DMS 273 treated with DMSO at 0.1 percent for 48 hours (cell line): ENCODE data around the gene TLE2.
"Not testable (repeated sequence)": the region's sequence is repeated elsewhere in the genome, so short reads cannot be mapped to it uniquely, and the experiment has no call there.

Experiments
- DNase-seq: peaks from one replicate; lab custom pipeline; 2025; lab: John Stamatoyannopoulos, UW

TLE2 gene

DNA sequence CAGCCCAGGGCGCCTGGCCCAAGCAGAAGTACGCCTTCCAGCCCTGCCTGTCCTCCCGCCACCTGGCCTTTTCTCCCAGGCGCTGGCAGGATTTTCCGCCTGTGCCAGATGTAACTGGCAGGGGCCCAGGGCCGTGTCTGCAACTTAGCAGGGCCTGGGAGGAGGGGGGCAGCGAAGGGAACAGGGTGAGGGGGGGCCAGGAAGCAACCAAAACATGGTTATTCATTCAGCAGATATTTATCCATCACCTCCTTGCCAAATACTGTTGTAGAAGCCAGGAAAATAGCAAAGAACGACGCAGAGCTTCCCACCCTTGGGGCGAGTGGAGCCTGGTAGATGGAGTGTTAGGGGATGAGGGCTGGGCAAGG, 46.1 kb downstream of the TLE2 start:
- DNase-seq = peak; percentile 73

GRCh38 chr19:2982561-2982960, 46.5 kb downstream of the TLE2 start:
- no peak for DNase-seq

- DNase-seq = no peak
These were observed 47.2 kb downstream of the TLE2 start for GRCh38 chr19:2981898-2982297.

DNA sequence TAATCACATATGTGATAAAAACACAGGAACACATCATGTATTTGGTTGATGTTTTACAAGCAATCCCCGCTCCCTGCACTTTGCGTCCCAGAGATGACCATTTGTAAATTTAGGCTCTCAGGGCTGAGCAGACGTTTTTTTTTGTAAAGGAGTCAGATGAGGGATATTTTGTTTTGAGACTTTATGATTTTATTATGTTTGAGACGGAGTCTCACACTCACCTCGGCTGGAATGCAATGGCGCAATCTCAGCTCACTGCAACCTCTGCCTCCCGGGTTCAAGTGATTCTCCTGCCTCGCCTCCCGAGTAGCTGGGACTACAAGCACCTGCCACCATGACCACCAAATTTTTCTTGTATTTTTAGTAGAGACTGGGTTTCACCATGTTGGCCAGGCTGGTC, 50.3 kb downstream of the TLE2 start:
- DNase-seq = no peak

- no peak for DNase-seq
These were observed 50.8 kb downstream of the TLE2 start for GRCh38 chr19:2978166-2978767.

DNA sequence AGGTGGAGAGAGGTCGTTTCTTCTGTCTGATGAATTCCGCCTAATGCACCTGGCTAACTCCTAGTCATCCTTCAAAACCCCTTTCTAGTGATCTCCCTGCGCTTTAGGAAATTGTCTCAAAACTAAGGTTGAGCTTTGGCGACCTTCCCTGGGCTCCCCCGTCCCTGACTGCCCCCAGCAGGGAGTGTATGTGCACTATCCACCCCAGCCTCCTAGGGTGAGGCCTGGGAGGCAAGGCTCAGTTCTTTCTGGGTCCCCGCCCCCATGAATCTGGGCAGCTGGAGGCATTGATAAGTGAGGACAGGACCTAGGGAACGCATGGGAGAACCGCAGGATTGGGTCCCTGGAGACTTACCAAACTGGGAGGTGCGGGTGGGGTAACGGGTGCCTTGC, 51.3 kb downstream of the TLE2 start:
- DNase-seq = no peak

GRCh38 chr19:2977001-2977745, 51.9 kb downstream of the TLE2 start, which contains the start of gene TLE6:
TLE6 (plus strand) TSS chr19:2977564; CDS start chr19:2978234, 670 bp downstream.
- DNase-seq = peak; percentile 90

- no peak for DNase-seq
These were observed 52.5 kb downstream of the TLE2 start for GRCh38 chr19:2976609-2977000.

DNA sequence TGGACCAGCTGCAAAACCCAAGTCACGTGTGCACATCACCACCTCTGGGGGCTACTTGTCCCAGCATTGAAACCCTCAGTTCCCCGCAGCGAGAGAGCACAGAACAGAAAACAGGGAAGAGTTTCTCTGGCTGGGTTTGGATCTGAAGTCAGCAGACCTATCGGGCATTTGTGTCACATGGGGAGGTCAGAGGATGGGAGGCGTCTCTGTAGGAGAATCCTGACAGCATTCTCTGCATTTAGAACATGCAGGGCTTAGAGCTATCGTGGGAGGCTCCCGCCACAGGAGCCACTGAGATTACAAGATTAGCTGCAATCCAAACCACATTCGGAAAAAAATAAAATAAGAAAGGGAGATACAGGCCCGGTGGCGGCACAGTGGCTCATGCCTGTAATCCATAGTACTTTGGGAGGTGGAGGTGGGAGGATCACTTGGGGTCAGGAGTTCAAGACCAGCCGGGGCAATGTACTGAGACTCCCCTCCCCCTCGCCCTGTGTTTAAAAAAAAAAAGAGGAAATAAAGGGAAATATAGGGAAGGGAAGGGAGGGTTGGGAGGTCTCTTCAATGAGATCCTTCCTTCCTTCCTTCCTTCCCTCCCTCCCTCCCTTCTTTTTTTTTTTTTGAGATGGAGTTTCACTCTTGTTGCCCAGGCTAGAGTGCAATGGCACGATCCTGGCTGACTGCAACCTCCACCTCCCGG, 54.6 kb downstream of the TLE2 start:
- no peak for DNase-seq

DNA sequence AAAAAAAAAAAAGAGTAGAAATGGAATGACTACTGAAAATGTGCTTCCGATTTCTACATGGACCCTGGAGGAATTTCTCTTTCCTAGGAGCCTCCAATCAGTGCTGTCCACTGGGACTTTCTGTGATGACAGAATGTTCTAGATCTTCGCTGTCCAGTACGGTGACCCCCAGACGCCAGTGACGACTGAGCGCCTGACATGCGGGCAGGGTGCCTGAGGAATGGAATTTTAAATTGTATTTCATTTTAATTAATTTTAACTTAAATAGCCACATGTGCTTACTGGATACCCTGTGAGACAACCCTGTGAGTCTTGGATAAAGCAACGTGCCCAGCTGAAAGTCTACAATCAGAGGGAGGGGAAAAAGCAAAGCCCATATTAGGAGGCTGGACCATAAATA, 55.9 kb downstream of the TLE2 start:
- no peak for DNase-seq

- no peak for DNase-seq
These were observed 58.8 kb downstream of the TLE2 start for GRCh38 chr19:2970201-2970835.

DNA sequence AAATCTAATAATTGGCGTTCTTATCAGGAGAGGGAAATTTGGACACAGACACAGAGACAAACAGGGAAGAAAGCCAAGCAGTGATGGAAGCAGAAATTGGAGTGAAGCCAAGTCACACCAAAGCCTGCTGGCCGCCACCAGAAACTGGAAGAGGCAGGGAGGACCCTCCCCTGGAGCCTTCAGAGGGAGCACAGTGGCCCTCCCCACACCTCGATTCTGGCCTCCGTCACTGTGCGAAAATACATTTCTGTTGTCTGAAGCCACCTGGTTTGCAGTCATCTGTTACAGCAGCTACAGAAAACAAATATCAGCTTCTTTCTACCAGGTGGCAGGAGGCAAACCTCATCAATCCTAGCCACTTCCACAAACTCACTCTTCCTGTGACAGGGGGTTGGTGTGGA, 60.0 kb downstream of the TLE2 start:
- peak; percentile 63 for DNase-seq

- DNase-seq = no peak
These were observed 61.1 kb downstream of the TLE2 start for GRCh38 chr19:2967972-2968371.

GRCh38 chr19:2964874-2965273, 64.2 kb downstream of the TLE2 start:
- DNase-seq = no peak

DNA sequence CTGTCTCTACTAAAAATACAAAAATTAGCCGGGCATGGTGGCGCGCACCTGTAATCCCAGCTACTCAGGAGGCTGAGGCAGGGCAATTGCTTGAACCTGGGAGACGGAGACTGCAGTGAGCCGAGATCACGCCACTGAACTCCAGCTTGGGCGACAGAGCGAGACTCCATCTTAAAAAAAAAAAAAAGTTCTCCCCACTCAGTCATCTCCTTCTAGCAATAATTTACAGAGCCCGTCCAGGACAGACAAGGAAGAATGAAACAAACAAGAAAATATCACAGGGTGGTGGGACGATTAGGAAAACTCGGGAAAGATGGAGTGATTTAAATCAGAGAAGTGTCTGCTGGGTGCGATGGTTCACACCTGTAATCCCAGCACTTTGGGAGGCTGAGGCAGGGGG, 65.4 kb downstream of the TLE2 start:
- DNase-seq = not testable (repeated sequence)

DNA sequence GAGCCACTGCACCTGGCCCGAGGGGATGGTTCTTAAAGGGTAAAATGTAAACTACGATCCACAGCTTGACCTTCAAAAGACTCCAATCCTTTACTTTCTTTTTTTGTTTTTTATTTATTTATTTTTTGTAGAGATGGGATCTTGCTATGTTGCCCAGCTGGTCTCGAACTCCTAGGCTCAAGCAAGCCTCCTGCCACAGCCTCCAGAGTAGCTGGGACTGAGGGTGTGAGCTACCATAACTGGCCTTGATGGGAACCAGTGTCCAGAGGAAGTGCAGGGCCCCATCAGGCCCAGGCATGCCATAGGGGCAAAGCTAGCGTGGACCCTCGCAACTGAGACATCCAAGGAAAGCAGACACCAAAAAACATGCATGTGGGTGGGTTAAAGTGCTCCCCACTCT, 66.0 kb downstream of the TLE2 start:
- no peak for DNase-seq

GRCh38 chr19:2962018-2962670, 66.9 kb downstream of the TLE2 start:
- peak; percentile 26 for DNase-seq

DNA sequence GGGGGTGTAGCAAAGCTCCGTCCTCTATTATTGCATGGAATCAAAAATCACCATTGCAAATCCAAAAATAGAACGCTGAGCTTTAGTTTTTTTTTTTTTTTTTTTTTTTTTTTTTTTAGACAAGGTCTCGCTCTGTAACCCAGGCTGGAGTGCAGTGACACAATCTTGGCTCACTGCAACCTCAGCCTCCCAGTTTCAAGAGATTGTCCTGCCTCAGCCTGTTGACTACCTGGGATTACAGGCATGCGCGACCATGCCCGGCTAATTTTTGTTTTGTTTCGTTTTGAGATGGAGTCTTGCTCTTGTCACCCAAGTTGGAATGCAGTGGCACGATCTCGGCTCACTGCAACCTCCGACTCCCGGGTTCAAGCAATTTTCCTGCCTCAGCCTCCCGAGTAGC, 69.0 kb downstream of the TLE2 start:
- no peak for DNase-seq

DNA sequence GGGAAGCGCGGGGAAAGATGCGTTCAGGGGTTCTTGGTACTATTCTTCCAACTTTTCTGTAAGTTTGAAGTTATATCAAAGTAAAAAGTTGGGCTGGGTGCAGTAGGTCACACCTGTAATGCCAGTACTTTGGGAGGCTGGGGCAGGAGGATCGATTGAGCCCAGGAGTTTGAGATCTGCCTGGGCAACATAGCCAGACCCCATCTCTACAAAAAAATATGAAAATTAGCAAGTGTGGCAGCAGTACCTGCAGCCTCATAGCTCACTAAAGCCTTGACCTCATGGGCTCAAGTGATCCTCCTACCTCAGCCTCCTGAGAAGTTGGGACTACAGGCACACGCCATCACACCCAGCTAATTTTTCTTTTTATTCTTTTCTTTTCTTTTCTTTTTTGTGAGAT, 71.9 kb downstream of the TLE2 start:
- no peak for DNase-seq

GRCh38 chr19:2952953-2953481, 76.1 kb downstream of the TLE2 start:
- no peak for DNase-seq

DNA sequence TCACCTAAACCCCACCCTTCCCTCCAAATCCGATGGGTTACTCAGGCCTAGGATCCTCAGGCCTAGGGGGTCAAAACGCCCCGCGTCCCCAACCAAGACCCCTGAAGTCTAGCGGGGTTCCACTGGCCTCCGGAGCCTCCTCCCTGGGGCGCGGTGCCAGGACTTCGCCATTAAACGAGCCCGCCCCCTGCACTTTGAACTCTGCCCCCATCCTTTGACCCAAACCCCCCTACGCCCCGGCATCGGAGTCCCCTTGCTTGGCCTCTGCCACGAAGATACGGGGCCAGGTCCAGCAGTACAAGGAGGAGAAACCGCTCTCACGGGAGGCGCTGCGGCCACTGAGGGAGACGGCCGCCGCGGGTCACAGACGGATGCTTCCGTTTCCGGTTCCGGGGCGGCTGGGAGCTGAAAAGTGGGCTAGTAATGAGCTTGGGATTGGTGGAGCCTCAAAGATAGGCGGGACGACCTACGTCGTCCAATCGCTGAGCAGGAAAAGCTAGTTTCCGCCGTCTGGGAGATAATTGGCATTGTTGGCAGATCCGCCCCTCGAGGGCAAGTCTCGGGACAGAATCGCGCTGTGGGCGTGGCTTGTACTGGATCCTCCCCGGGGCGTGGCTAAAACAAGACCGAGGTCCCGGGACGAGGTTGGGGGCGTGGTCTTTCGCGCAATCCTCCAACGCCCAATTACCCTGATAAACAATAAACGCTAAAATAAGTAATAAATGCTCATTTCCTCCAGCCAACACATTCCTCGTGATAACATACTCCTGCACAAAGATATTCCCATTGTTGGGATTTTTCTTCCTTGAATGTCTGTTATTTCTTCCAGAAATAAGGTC, 78.6 kb downstream of the TLE2 start:
- peak; percentile 97 for DNase-seq
